Keratinocyte (primary cell): ENCODE measurements around the gene LCK. TPM values are rescaled to one million over a fixed set of nuclear protein-coding genes. Genes with fewer than 3 reads are reported as not detected.

Experiments used
- DNase-seq: peaks from one replicate; pipeline ENCODE4 v3.0.0-alpha.2; 2011; ENCODE audit warnings: low read depth, missing footprints, low spot score
- FAIRE-seq: peaks from 2 replicates; lab custom pipeline; 2011; peaks lifted over from hg19 to GRCh38; lab: Jason Lieb, UNC
- H2AFZ ChIP-seq: 2 replicates; pipeline ENCODE4 v1.6.0; 2012; ENCODE audit warnings: low read length, control low read depth, inconsistent platforms; ENCODE audit not compliant: control insufficient read depth
- H3K27ac ChIP-seq: 2 replicates; pipeline ENCODE4 v1.5.1; 2011; ENCODE audit warnings: low read length; ENCODE audit not compliant: control insufficient read depth, insufficient read depth
- H3K27me3 ChIP-seq: 3 replicates; pipeline ENCODE4 v1.6.0; 2011; ENCODE audit warnings: low read length; ENCODE audit not compliant: control insufficient read depth, insufficient read depth; ENCODE audit errors: extremely low read depth
- H3K36me3 ChIP-seq, 2 experiments: 2 replicates in 1 of 2; 3 replicates in 1 of 2; pipeline ENCODE4 v1.5.1; 2011; ENCODE audit warnings: low read length in 2 of 2, mild to moderate bottlenecking in 1 of 2; ENCODE audit not compliant: control insufficient read depth in 2 of 2, insufficient read depth in 2 of 2; ENCODE audit errors: extremely low read depth in 1 of 2
- H3K4me1 ChIP-seq: 3 replicates; pipeline ENCODE4 v1.5.1; 2011; ENCODE audit warnings: low read length; ENCODE audit not compliant: control insufficient read depth, insufficient read depth; ENCODE audit errors: extremely low read depth
- H3K4me2 ChIP-seq: 3 replicates; pipeline ENCODE4 v1.6.0; 2011; ENCODE audit warnings: low read depth, low read length; ENCODE audit not compliant: control insufficient read depth, insufficient read depth; ENCODE audit errors: extremely low read depth
- H3K4me3 ChIP-seq, 3 experiments: fragments of 200-600 bp in 1 of 3; sonication (generic) in 1 of 3; 2 replicates in 2 of 3; 3 replicates in 1 of 3; pipeline ENCODE4 v1.5.1; 2011 to 2016; ENCODE audit warnings: low read length in 3 of 3, mild to moderate bottlenecking in 3 of 3, control low read depth in 2 of 3, inconsistent platforms in 1 of 3, low read depth in 1 of 3, mixed read lengths in 1 of 3, mixed run types in 1 of 3, moderate library complexity in 1 of 3; ENCODE audit not compliant: control insufficient read depth in 2 of 3, insufficient read depth in 2 of 3; ENCODE audit errors: extremely low read depth in 1 of 3
- H3K79me2 ChIP-seq: 2 replicates; pipeline ENCODE4 v1.6.0; 2012; ENCODE audit warnings: low read length; ENCODE audit not compliant: control insufficient read depth, insufficient read depth
- H3K9ac ChIP-seq: 3 replicates; pipeline ENCODE4 v1.6.0; 2011; ENCODE audit warnings: low read length; ENCODE audit not compliant: control insufficient read depth, insufficient read depth; ENCODE audit errors: extremely low read depth
- H3K9me1 ChIP-seq: 3 replicates; pipeline ENCODE4 v1.6.0; 2011; ENCODE audit warnings: low read length; ENCODE audit not compliant: control insufficient read depth, insufficient read depth; ENCODE audit errors: extremely low read depth
- H3K9me3 ChIP-seq: 2 replicates; pipeline ENCODE4 v1.5.1; 2012; ENCODE audit warnings: low read depth, low read length; ENCODE audit not compliant: control insufficient read depth
- H4K20me1 ChIP-seq: 3 replicates; pipeline ENCODE4 v1.6.0; 2011; ENCODE audit warnings: low read length; ENCODE audit not compliant: control insufficient read depth, insufficient read depth; ENCODE audit errors: extremely low read depth
- EZH2 ChIP-seq: IDR thresholded peaks from one replicate; pipeline ENCODE4 v1.6.1; 2012; ENCODE audit warnings: inconsistent platforms, mild to moderate bottlenecking, low read length, moderate library complexity
- dilution Hi-C: fragments of 300-500 bp; cut with MboI; formaldehyde crosslinking; loops from one replicate; pipeline ENCODE4 v1.7.0; 2020; ENCODE audit warnings: low sequenced_read_pairs; ENCODE audit not compliant: extremely low pct_ligation_motif_present
- polyA plus RNA-seq, 5 experiments: library from polyadenylated mRNA; depleted of rRNA in 3 of 5; stranded (reverse) in 3 of 5; stranded (forward) in 1 of 5; unstranded in 1 of 5; fragments of >200 nt; gene quantifications; 1 replicate in 1 of 5; 2 replicates in 3 of 5; 3 replicates in 1 of 5; pipeline versions ENCODE4 v1.2.1 to v1.2.3, GENCODE V29; 2011 to 2012; ENCODE audit warnings: missing spikeins in 2 of 5, low read depth in 1 of 5, low replicate concordance in 1 of 5
- TF ChIP-seq, protein P1 (sequence below), 3 experiments: IDR thresholded peaks in 1 of 3; conservative IDR thresholded peaks in 1 of 3; optimal IDR thresholded peaks in 1 of 3; 2 replicates in 2 of 3; 3 replicates in 1 of 3; pipeline versions ENCODE3 to v1.5.1; 2011; ENCODE audit warnings: low read length in 3 of 3, mild to moderate bottlenecking in 3 of 3, moderate library complexity in 2 of 3, control low read depth in 1 of 3, inconsistent platforms in 1 of 3; ENCODE audit not compliant: insufficient read depth in 2 of 3; ENCODE audit errors: extremely low read depth in 1 of 3

Gene LCK
- polyA plus RNA-seq, 1 donor (not counting 4 experiments of a cell fraction or from before 2014, with no cell fraction given) = 0.16 TPM

DNA sequence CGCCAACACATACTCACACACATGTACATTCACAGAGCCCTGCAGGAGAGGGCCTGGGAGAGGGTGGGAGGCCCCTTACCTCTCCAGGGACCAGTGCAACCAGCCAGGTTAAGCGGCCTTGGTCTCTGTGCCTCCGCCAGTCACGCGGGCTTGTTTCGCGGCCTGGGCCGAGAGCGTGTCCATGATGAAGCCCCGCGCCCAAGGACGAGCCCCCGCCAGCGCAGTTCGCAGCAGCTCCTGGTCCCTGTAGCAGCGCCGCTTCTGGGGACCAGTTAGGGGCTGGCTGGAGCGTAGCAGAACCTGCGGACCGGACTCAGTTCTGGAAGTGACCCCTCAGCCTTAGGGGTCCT is 11.3 kb upstream of the LCK start:
- H3K4me3 ChIP-seq = no peak overlapping the region
- TF ChIP-seq EZH2 = no peak
- TF ChIP-seq, protein P1, sequence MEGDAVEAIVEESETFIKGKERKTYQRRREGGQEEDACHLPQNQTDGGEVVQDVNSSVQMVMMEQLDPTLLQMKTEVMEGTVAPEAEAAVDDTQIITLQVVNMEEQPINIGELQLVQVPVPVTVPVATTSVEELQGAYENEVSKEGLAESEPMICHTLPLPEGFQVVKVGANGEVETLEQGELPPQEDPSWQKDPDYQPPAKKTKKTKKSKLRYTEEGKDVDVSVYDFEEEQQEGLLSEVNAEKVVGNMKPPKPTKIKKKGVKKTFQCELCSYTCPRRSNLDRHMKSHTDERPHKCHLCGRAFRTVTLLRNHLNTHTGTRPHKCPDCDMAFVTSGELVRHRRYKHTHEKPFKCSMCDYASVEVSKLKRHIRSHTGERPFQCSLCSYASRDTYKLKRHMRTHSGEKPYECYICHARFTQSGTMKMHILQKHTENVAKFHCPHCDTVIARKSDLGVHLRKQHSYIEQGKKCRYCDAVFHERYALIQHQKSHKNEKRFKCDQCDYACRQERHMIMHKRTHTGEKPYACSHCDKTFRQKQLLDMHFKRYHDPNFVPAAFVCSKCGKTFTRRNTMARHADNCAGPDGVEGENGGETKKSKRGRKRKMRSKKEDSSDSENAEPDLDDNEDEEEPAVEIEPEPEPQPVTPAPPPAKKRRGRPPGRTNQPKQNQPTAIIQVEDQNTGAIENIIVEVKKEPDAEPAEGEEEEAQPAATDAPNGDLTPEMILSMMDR (optimal IDR thresholded peaks at IDR 0.05 in 1 of 3, IDR thresholded peaks at IDR 0.05 in 1 of 3, conservative IDR thresholded peaks at IDR 0.05 in 1 of 3; ENCODE audit: extremely low read depth in 1 of 3, insufficient read depth in 2 of 3, low read length in 3 of 3) = no peak
- H3K9me1 ChIP-seq = peaks cover 2% of the 10 kb centered on the region
- no peak overlapping the region for H2AFZ ChIP-seq
- H3K4me1 ChIP-seq = peaks cover 26% of the 10 kb centered on the region
- H3K9ac ChIP-seq = no peak overlapping the region
- dilution Hi-C loops = no loop called here
- no peak for DNase-seq
- H3K79me2 ChIP-seq = no peaks in the 10 kb centered on the region
- H3K27me3 ChIP-seq = no peaks in the 10 kb centered on the region
- no peaks in the 10 kb centered on the region for H3K36me3 ChIP-seq
- H3K4me2 ChIP-seq = no peak overlapping the region
- no peaks in the 10 kb centered on the region for H4K20me1 ChIP-seq
- no peak overlapping the region for H3K27ac ChIP-seq
- H3K9me3 ChIP-seq = no peaks in the 10 kb centered on the region
- no peak for FAIRE-seq

DNA sequence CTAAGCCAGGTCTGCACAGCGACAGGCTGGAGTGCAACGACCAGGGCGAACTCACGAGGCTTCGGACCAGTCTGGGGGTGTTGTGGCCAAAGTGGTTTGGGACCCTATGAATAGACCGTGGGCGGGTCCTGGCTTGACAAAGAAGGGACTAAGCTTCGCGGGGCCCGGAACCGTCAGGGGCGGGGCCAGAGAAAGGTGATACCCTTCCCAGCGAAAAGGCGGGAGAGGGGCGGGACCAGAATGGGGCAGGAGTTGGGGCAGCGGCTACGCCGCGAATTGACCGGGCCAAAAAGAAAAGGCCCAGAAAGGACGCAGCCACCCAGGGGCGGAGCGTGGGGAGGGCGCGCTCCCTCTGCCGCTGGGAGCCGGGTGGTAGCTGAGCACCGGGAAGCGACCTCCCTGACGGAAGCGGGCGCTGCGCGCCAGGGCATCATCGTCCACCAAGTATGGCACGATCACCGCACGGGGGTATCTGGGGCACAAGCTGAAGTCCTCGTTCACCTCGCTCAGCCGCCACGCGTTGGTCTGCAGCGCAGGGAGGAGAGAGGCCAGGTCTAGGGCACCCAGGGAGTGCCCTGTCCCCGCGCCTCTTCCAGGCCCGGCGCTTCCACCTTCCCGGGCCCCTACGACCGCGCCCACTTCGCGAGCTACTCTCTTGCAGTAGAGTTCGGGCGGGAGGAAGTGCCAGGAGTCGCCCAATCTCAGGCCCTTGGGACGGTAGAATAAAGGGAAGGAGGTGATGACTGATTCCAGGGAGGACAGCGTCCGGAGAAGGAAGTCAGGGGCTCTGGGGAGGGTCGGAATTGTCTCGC is 10.7 kb upstream of the LCK start:
- FAIRE-seq (no peak), DNase-seq (no peak)

More for the DNA sequence above, 10.7 kb upstream of the LCK start:
- H3K27me3 ChIP-seq = no peaks in the 10 kb centered on the region
- no peaks in the 10 kb centered on the region for H4K20me1 ChIP-seq
- H3K4me3 ChIP-seq = peak overlapping the region; percentile 27 to 77 (median 56)
- H3K4me2 ChIP-seq = peak overlapping the region; percentile 92
- peaks cover 26% of the 10 kb centered on the region for H3K4me1 ChIP-seq
- TF ChIP-seq, protein P1 (optimal IDR thresholded peaks at IDR 0.05 in 1 of 3, IDR thresholded peaks at IDR 0.05 in 1 of 3, conservative IDR thresholded peaks at IDR 0.05 in 1 of 3; ENCODE audit: extremely low read depth in 1 of 3, insufficient read depth in 2 of 3, low read length in 3 of 3) = peak in 1 of 3 experiments; percentile 68
- no peak for TF ChIP-seq EZH2
- H3K36me3 ChIP-seq = no peaks in the 10 kb centered on the region
- no peaks in the 10 kb centered on the region for H3K9me3 ChIP-seq
- H3K9ac ChIP-seq = peak overlapping the region; percentile 45
- peaks cover 2% of the 10 kb centered on the region for H3K9me1 ChIP-seq
- peak overlapping the region; percentile 85 for H2AFZ ChIP-seq
- H3K27ac ChIP-seq = peak overlapping the region; percentile 14
- no peaks in the 10 kb centered on the region for H3K79me2 ChIP-seq
- dilution Hi-C loops = no loop called here
